BJ (cell line): ENCODE measurements around the gene OGFR. TPM values are rescaled to one million over a fixed set of nuclear protein-coding genes. Genes with fewer than 3 reads are reported as not detected.

ENCODE experiments used
- CTCF ChIA-PET: fragments of 350-600 bp; formaldehyde crosslinking; extraction: SDS; loops from one replicate; lab custom pipeline; 2021; ENCODE audit warnings: antibody characterized with exemption, inconsistent platforms; lab: Yijun Ruan, JAX
- POLR2A ChIA-PET: fragments of 300-600 bp; sonication (Branson Sonifier 250); formaldehyde crosslinking; extraction: SDS; loops from one replicate; lab custom pipeline; 2021; ENCODE audit warnings: antibody characterized with exemption; lab: Charles Lee
- DNase-seq: peaks from one replicate; pipeline ENCODE4 v3.0.0-alpha.2; 2011; ENCODE audit warnings: low read depth
- H3K27me3 ChIP-seq: 2 replicates; pipeline ENCODE4 v1.6.0; 2011; ENCODE audit warnings: low read length; ENCODE audit not compliant: control insufficient read depth, insufficient read depth
- H3K36me3 ChIP-seq: 2 replicates; pipeline ENCODE4 v1.5.1; 2011; ENCODE audit warnings: low read length; ENCODE audit not compliant: control insufficient read depth, insufficient read depth
- H3K4me3 ChIP-seq: 2 replicates; pipeline ENCODE4 v1.5.1; 2011; ENCODE audit warnings: low read depth, mild to moderate bottlenecking, control low read depth, low read length
- CTCF ChIP-seq: IDR thresholded peaks from 2 replicates; pipeline ENCODE4 v1.5.1; 2011; ENCODE audit warnings: low read depth, mild to moderate bottlenecking, control low read depth, inconsistent platforms, low read length, moderate library complexity; ENCODE audit not compliant: insufficient read depth
- polyA plus RNA-seq: library from polyadenylated mRNA; depleted of rRNA; stranded (reverse); fragments of >200 nt; gene quantifications from 2 replicates; pipeline ENCODE4 v1.2.3, GENCODE V29; 2011

The OGFR gene
- polyA plus RNA-seq, 1 experiment: 34.2 TPM

GRCh38 chr20:62772990-62773844, 31.4 kb upstream of the OGFR start:
- Histone ChIP-seq H3K4me3 (no peak overlapping the region), H3K36me3 (no peaks in the 10 kb centered on the region), H3K27me3 (peaks cover 4% of the 10 kb centered on the region)
- ChIA-PET CTCF (interaction anchor here (0.6 to 1.3 kb wide), 5 partner anchors 9 to 273 kb away, joined by 3 to 6 read pairs (median 3); no protein-coding TSS in a partner anchor), POLR2A (no interaction called here)
- no peak for TF ChIP-seq CTCF
- DNase-seq: no peak

GRCh38 chr20:62773845-62774714, 30.6 kb upstream of the OGFR start:
- TF ChIP-seq CTCF: no peak
- peaks cover 4% of the 10 kb centered on the region for H3K27me3 ChIP-seq
- H3K36me3 ChIP-seq: no peaks in the 10 kb centered on the region
- H3K4me3 ChIP-seq: no peak overlapping the region
- DNase-seq: no peak
- ChIA-PET POLR2A (no interaction called here), CTCF (interaction anchor here (1.0 to 2.6 kb wide), 3 partner anchors 17 to 106 kb away, joined by 3 to 7 read pairs (median 6); no protein-coding TSS in a partner anchor)

GRCh38 chr20:62774762-62775161, 29.9 kb upstream of the OGFR start:
- no peak for TF ChIP-seq CTCF
- POLR2A ChIA-PET: no interaction called here
- Histone ChIP-seq H3K27me3 (peaks cover 4% of the 10 kb centered on the region), H3K4me3 (no peak overlapping the region), H3K36me3 (no peaks in the 10 kb centered on the region)
- no peak for DNase-seq
- CTCF ChIA-PET: interaction anchor here (2.6 kb wide), 1 partner anchor 17 kb away, joined by 7 read pairs; no protein-coding TSS in a partner anchor

- DNase-seq: no peak
- POLR2A ChIA-PET: no interaction called here
- CTCF ChIA-PET: interaction anchor here (2.6 kb wide), 1 partner anchor 16 kb away, joined by 7 read pairs; no protein-coding TSS in a partner anchor
- no peaks in the 10 kb centered on the region for H3K36me3 ChIP-seq
- peaks cover 4% of the 10 kb centered on the region for H3K27me3 ChIP-seq
- H3K4me3 ChIP-seq: no peak overlapping the region
- TF ChIP-seq CTCF: no peak
Observed at GRCh38 chr20:62775206-62775605, 29.4 kb upstream of the OGFR start.
